ENCODE measurements around the gene HSPB9.

- TF ChIP-seq CTCF (IDR thresholded peaks at IDR 0.05) (no peak), POLR2A (IDR thresholded peaks at IDR 0.05) (no peak)
Measured at GRCh38 chr17:42090964-42091790, 31.4 kb upstream of the HSPB9 start.
